NOMO-1 treated with DMSO at 0.1 percent for 48 hours (cell line): ENCODE measurements around the gene PLCB4.
"Not testable (repeated sequence)": the region's sequence is repeated elsewhere in the genome, so short reads cannot be mapped to it uniquely, and the experiment has no call there.

Experiments used
- DNase-seq: peaks from one replicate; lab custom pipeline; 2025; ENCODE audit not compliant: unreplicated experiment; lab: John Stamatoyannopoulos, UW

The PLCB4 gene

GRCh38 chr20:9068841-9069663 lies at the start of gene PLCB4:
TSS of gene PLCB4 (plus strand) at chr20:9069087. CDS start at chr20:9307815, 238,728 bp downstream.
- no peak for DNase-seq

DNA sequence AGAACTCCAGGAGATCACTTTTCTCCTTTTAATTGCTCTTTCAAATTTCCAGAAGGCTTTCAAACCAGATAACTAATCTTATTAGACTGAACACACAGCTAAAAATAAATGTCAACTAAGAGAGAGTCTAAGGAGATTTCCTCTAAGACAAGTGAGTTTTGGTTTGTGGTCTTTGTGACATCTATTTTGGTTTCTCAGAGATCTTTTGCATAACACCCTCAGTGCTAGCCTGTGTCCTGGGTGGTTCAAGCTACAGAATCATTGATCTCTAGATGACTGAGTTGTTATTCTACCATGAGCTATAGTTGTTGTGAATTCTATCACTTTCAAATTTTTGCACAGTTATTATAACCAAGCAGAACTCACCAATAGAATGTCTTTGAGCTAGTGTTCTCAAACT lies 49.1 kb upstream of the PLCB4 start:
- no peak for DNase-seq

GRCh38 chr20:9021216-9021615 lies 47.7 kb upstream of the PLCB4 start:
- no peak for DNase-seq

DNA sequence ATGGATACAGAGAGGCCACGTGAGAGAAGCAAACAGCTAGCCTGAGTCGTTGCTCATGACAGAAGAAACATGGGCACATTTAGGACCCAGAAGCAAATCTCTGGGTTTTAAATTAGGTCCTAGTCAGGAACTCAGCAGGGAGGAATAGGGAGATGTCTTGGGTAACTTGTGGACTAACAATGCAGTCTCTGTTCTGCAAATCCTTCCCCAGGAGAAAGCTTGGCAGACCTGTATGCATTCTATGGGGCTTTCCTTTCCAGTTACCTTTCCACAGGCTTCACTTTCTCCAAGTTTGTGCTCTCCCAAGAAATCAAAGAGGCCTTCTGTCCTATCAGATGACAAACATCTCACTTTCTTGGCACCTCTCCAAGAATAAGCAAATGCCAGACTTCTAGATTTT lies 47.2 kb upstream of the PLCB4 start:
- DNase-seq: no peak

DNA sequence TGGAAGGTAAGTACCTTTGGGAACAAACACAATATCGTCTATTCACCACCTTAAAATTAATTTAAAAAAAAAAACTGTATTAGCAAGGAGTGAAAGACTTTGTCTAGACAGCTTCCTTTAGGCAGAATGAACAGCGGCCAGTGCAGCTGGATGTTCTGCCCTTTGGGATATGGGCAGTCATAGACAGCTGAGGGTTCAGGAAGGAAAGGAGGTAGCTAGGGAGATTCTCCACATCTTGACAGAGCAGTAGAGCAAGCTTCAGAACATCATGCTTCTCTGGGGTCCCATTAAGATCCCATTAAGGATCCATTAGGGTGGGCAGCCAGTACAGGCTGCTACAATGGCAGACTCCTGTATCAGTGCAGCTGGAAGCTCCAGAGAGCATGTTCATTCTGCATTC lies 46.5 kb upstream of the PLCB4 start:
- no peak for DNase-seq

DNA sequence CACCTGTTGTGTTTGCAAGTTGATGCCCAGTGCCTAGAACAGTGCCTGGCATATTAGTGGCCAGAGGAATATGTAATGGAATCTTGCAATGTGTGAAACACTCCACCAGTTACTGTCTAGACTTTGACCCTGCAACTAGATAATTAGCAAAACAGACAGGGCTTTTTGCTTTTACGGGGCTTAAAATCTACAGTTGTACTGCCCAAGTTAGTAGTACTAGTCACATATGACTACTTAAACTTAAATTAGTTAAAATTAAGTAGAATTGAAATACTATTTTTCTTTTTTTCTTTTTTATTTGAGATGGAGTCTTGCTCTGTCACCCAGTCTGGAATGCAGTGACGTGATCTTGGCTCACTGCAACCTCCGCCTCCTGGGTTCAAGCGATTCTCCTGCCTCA lies 44.3 kb upstream of the PLCB4 start:
- DNase-seq: no peak

DNA sequence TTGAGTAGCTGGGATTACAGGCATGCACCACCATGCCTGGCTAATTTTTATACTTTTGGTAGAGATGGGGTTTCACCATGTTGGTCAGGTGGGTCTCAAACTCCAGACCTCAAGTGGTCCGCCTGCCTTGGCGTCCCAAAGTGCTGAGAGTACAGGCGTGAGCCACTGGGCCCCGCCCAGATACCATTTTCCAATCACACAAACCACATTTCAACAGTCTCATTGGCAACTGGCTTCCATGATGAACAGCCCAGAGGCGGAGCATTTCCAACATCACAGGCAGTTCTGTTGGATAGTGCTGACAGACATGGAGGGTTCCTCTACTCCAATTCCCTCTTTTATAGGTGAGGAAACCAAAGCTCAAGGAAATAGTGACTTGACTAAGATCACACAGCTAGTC lies 43.9 kb upstream of the PLCB4 start:
- no peak for DNase-seq

DNA sequence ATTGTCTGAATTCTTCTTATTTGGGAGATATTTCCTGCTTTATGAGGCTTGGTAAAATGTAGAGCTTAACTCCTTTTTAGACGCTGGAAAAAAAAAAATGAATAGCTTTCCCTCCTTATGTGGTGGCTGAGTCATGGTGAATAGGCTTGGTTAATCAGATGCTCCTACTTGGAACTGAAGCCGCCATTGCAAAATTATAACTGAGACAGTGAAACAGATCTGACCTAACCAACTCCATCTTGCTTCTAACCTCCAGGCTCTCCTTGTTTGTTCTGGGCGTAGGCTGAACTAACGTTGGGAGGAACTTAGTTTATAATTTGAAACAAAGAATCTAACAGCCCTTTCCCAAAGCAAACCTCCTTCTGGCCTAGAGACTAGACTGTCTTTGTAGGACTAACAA lies 43.2 kb upstream of the PLCB4 start:
- no peak for DNase-seq

- DNase-seq: no peak
Observed at GRCh38 chr20:9027626-9028025, 41.3 kb upstream of the PLCB4 start.

DNA sequence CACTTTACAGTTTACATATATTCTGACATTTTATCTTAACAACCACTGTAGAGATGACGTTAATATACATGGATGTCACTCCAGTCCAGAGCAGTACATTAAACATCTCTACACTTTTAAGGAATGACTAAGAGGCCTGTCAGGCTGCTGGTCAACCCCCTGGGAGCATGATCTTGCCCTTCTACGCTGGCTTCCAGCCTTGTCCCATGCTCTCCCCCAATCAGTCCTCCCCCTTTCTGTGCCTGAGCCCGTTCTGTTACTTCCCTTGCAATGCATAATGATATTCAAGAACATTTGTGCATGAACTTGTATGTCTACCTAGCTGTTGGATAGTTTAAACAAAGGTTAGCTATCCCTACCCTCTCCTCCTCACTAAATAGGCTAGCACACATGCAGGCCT lies 40.5 kb upstream of the PLCB4 start:
- DNase-seq: no peak

DNA sequence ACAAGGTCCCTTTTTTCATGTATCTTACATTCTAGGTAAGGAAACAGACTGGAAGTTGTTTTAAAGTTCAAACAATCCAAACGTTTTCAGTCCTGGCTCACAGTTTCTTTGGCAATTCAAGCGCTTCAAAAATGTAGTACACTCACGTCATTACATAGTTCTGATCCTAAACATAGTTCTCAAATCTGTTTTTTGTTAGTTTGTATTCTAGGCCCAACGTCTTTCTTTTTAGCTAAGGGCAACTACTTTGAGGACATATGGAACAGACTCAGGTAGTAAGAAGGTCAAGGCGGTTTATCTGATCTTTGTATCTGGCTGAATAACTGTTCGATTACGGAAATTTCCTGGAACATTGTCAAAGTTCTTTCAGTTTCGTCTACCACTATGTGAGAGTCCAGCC lies 36.9 kb upstream of the PLCB4 start:
- no peak for DNase-seq

GRCh38 chr20:9032758-9033157 lies 36.1 kb upstream of the PLCB4 start:
- DNase-seq: no peak

- DNase-seq: no peak
Observed at GRCh38 chr20:9035126-9035525, 33.8 kb upstream of the PLCB4 start.

GRCh38 chr20:9036593-9036992 lies 32.3 kb upstream of the PLCB4 start:
- no peak for DNase-seq

- DNase-seq: no peak
Observed at GRCh38 chr20:9038791-9039535, 29.9 kb upstream of the PLCB4 start.

DNA sequence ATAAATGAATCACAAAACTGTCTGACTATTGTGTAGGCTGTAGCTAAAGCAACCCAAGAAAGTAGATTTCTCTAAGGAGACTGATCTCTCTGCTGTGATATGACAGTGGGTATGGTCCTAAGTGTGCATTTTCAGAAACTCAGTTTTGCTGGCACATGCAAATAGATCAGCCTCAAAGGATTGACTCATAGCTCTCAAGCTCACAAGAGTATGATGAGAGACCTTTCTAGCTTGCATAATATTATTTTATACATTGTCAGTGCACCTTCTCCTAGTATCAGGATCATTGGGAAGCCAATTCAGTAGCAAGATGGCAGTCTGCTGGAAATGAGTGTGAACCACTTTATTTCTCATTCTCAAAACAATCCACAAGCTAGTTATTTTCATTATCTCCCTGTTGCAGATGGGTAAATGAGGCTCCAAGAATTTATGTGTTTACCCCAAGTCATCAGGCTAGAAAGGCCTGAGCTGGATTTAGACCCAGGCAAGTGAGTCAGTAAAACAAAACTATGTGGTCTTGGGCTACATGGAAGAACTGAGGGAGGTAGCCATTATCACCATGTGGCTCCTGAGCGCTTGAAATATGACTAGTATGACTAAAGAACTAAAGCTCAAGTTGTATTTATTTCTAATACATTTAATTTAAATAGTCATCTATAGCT lies 27.9 kb upstream of the PLCB4 start:
- no peak for DNase-seq

DNA sequence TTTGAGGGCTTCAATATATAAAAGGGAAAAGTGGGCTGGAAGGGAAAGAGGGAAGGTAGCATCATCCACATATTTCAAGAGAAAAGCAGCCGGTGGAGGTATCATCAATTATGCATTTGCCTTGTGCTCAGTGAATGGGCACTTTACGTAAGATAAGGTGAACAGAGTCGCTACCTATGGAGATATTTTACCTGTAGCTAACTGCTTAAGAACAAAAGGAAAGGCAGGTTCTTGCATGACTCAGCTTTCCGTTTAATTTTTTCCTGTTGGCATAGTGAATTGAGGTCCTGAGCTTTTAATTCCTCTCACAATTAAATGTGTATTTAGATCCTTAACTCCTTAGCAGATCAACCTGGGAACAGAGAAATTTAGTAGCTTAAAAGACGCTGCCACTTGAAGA lies 25.5 kb upstream of the PLCB4 start:
- no peak for DNase-seq

DNA sequence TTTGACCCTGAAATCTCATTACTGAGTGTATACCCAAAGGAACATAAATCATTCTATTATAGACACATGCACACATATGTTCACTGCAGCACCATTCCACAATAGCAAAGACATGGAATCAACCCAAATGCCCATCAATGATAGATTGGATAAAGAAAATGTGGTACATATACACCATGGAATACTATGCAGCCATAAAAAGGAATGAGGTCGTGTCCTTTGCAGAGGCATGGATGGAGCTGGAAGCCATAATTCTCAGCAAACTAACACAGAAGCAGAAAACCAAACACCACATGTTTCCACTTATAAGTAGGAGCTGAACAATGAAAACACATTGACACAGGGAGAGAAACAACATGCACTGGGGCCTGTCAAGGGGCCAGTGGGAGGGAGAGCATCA lies 21.0 kb upstream of the PLCB4 start:
- DNase-seq: not testable (repeated sequence)

DNA sequence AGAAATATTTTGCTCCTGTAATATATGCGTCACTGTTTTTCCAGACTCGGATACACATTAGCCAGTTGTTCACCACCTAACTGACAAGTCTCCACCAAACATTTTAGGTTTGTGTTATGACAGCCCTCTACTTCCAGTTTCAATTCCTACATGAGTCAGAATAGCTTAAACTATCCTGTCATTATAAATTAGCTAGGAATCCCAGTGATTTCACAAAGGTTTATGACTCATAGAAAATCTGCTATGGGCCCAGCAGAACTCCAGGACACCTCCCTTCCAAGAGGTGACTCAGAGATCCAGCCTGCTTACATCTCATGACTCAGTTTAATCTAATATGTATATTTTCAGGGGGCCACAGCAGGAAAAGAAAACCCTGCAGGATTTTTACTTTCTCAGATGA lies 17.4 kb upstream of the PLCB4 start:
- DNase-seq: peak; percentile 82

GRCh38 chr20:9052136-9052535 lies 16.8 kb upstream of the PLCB4 start:
- DNase-seq: no peak

GRCh38 chr20:9053108-9053507 lies 15.8 kb upstream of the PLCB4 start:
- no peak for DNase-seq

- no peak for DNase-seq
Observed at GRCh38 chr20:9054176-9054575, 14.7 kb upstream of the PLCB4 start.
